NCI-H526 (cell line): ENCODE measurements around the gene CBFA2T2.
"Not testable (repeated sequence)": the region's sequence is repeated elsewhere in the genome, so short reads cannot be mapped to it uniquely, and the experiment has no call there.

Source experiments
- DNase-seq, 2 experiments: peaks; one replicate each; lab custom pipeline; 2025; lab: John Stamatoyannopoulos, UW

Gene CBFA2T2

DNA sequence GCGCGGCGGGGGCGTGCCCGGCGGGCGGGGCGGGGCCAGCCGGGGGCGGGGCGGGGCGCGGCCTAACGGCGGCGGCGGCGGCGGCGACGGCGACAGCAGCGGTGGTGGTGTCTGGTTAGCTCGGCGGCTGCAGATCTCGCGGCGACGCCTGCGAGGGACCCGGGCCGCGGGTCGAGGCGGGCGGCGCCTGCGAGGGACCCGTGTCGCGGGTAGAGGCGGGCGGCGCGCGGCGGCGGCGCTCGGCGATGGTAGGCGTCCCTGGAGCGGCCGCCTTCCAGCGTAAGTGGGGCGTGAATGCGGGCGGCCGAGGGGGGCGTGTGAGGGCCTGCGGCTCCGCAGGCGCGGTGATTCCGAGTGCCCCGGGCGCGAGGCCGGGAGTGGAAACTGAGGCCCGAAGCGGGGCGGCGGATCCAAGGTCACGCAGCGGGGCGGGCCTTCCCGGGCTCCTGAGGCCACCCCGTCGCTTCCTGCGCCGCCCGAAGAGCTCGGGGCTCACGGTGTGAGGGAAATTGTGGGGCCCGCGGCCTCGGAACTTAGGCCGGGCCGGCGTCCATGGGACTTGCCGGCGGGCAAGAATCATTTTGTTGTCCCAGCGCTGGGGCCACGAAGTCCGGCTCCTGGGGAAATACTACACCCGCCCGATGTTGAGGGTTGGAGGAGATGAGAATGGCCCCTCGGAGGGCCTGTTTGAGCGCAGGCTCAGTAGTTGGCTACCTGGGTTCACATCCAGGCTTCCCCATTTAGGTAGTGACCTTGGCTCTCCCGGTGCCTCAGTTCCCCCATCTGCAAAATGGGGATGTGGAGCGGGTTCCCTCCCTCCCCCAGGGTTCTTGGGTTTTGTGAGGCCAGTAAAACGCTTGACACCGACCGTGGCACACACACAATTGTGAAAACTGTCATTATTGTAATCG lies at the start of gene CBFA2T2:
Gene CBFA2T2 (plus strand): TSS at position 74 of the 911 bp plus-strand sequence. CDS start 172 bp downstream, at position 246.
- DNase-seq = peak in 1 of 2 experiments; percentile 52

DNA sequence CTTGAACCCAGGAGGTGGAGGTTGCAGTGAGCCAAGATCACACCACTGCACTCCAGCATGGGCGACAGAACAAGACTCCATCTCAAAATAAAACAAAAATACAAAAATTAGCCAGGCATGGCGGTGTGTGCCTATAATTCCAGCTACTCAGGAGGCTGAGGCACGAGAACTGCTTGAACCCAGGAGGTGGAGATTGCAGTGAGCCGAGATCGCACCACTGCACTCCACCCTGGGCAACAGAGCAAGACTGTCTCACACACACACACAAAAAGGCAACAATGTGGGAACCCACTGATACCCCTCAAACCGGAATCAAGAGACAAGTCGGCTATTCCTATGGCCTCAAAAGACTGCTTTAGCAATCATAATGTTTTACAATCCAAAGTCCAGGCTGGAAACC lies 49.3 kb upstream of the CBFA2T2 start:
- DNase-seq = not testable (repeated sequence)

DNA sequence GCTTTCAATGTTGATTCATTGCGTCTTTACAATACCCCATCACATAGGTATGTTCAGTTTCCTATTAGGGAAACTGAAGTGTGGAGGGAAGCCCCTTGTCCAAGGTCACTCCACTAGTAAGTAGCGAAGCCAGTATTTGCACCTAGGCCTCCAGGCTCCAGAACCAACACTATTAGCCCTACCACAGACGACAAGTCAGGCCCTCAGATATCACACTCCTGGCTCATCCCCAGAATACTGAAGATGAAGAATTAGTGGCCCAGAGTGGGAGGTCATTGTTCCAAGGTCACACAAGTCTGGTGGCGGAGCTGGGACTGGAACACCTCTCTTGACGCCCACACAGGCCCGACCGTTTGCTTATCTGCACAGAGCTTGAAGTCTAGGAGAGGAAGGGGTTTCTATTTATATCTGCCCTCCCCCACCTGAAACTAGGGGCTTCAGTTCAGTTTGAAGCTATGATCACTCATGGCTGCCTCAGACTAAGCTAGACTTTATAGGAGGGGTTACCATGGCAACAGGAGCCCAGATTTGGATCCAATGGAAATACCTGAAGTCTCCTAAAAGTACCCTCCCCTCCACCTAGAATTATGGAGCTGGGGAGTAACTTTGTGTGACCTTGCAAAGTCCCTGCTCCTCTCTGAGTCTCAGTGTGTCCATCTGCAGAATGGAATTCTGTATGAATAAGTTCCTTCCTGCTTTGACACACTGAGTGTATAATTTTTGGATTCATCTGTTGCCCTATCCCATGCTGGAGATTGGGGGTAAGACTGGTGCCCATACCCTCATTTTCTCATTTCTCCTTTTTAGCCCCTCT lies 48.5 kb upstream of the CBFA2T2 start:
- DNase-seq = no peak

DNA sequence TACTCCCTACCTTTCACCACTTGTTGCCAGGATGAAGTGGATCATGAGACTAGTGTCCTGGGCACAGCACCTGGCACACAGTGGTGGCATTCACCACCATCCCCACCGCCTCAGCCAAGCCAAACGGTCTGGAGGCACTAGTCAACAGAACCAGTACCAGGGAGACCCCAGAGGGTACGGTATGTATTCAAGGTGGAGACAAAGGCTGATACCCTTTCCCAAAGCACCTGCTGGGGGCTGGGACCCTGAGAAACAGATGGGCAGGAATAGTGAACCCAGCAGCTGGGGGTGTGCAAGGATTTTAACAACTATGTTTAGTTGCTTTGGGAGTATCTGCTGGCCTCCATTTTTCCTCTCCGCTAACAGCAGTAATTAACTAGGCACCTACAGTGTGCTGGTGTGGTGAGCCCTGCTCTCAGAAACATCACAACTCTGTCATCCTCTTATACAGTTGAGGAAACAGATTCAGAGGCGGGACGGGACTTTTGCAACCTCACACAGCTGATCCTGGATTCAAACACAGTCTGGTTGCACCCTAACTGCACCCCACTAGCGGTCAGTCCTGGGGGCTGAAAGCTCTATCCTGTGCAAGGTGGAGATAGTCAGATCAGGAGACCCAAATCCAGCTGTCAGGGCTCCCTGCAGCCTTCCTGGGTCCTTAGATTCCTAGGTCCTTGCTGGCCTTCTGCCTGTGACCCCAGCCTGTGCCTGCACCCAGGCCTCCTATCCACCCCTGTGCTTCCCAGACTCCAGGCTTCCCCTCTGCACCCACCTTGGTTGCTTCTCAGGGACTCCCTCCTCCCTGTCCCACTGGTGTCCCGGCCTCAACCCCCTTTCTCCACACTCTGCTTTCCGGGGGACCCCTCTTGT lies 47.5 kb upstream of the CBFA2T2 start:
- DNase-seq = no peak

DNA sequence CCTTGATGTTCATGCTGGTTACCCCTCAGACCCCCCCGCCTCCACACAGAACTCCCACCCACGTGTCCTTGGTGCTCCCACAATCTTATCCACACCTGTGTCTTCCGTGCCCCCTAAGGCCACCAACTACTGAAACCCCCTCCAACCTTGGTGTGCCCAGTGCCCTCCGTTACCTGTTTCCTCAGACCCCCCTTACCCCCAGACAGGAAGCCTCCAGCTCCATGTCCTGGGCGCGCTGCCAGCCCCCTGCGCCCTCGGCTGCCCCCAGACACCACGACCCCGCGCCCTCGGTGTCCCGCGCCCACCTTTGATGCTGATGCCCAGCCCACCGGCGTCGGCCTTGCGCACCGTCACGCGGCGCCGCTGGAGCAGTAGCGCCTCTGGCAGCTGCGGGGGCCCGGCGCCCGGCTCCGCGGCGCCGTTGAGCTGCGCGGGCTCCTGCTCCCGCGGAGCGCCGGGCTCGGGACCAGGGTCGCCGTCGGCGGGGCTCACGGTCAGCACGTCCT lies 46.8 kb upstream of the CBFA2T2 start:
- no peak for DNase-seq

DNA sequence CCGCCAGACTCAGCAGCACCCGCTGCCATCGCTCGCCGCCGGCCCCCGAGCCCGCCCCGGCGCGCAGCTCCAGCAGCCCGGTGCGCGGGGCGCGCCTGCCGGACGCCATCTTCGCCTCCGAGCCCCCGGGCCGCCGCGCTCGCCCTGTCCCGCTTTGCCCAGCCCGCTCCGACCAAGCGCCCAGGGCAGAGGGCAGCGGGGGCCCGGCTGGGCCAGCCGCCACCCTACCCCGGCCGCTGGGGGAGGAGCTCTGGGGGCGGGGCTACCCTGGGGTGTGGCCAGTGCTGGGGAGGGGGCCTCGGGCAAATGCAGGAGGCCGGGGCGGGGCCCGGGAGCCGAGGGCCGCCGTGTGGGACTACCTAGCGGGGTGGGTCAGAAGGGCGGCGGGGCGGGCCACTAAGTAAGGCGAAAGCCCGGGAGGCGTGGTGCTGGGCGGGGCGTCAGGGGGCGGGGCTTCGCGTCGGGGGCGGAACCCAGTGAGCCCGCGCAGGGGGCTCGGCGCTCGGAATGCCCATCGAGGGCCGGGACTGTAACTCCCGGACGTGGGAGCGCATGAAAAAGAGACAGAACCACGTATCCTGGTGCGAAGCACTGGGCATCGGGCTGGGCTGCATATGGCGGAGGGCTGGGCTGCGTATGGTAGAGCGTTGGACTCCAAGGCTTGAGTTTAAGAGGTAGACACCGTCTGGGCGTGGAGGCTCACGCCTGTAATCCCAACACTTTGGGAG lies 46.2 kb upstream of the CBFA2T2 start, which contains the start of gene SNTA1:
Gene SNTA1 (minus strand): TSS at position 252 of the 728 bp plus-strand sequence. CDS start 143 bp downstream, at position 109.
- DNase-seq = peak; percentile 68 to 95

DNA sequence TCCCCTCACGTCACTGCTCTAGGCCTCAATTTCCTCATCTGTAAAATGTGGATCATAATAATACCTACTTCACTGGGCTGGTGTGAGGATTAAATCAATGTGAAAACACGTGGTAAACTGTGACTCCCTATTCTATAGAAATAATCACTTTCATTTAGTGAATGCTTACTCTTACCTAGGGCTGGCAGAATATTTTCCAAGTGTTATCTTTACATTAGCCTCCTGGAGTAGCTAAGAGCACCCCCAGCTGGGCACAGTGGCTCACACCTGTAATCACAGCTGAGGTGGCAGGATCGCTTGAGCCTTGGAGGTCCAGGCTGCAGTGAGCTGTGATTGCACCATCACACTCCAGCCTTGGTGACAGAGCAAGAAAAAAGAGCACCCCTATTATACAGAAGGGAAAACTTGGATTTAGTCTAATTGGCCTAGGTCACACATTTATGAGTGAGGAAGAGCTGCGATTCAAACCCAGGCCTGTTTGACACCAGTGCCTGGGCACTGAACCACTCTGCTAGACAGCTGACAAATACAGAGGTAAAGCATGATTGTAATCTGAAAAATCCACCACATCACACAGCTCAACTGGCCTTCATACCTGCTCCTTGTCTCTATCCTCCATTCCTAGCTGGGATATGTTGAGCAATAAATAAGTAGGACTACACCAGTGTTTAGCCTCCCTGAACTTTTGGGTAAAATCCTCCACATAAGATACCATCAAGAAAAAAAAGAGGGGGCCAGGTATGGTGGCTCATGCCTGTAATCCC lies 44.9 kb upstream of the CBFA2T2 start:
- peak; percentile 21 to 35 for DNase-seq

DNA sequence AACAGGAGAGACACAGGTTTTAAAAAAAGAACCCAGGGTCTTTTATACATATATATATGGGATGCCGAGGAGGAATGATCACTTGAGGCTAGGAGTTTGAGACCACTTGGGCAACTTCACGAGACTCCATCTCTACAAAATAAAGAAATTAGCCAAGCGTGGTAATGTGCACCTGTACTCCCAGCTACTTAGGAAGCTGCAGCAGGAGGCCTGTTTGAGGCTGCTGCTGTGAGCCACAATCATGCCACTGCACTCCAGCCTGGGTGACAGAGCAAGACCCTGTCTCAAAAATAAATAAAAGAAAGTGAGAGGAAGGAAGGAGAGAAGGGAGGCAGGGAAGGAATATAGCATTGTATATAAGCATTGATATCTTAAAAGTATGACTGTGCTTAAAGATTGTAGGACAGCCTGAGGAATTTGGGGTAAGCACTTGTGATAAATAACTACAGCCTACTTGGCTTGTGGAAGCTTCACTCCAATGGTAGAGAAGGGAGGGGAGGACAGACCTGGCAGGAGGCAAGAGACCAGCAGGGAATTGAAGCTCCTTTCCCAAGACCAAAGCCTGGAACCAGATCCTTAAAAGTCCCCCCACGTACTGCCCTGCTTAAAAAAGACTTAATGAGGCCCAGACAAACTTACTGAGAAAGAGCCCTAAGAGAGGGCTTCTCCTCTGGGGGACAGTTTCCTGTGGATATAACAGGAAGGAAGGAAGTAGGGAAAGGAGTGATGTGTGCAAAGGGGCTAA lies 43.8 kb upstream of the CBFA2T2 start:
- DNase-seq = no peak

DNA sequence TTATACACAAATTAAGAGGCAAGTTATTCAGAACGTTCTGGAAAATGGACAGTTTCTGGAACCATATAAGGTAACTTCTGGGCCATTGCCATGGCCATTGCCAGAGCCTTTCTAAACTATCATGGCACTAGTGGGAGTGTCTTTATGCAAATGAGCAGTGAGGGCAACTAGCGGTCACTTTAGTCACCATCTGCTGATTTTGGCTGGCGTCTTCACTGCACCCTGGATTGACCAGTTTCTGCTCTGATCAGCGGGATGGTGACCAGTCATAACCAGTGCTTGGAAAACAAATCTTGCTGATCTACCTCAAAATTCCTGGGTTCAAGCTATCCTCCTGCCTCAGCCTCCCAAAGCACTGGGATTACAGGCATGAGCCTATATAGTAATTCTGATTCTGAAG lies 39.0 kb upstream of the CBFA2T2 start:
- no peak for DNase-seq

DNA sequence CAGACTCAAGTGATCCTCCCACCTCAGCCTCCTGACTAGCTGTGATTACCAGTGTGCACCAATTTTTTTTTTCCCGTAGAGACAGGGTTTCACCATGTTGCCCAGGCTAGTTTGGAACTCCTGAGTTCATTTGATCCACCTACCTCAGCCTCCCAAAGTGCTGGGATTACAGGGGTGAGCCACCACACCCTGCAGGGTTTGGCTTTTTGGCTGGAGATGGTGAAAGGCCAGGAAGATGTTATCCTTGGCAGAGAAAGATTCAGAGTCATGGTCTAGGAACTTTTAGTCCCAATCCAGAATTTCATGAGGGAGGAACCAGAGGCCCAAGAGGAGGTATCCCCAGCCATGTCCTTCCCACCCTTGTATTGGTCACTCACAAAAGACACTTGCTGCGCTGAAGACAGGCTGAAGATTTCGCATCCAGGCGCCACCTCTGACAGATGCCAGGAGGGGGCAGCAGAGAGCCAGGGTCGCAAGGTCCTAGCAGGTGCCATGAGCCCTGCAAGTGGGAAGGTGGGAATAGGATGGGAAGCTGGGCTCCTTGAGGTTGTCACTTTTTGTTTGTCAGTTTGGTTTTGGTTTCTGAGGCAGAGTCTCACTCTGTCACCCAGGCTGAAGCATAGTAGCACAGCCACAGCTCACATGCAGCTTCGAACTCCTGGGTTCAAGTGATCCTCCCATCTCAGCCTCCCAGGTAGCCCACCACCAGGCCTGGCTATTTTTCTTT lies 32.8 kb upstream of the CBFA2T2 start:
- peak; percentile 76 to 92 for DNase-seq

DNA sequence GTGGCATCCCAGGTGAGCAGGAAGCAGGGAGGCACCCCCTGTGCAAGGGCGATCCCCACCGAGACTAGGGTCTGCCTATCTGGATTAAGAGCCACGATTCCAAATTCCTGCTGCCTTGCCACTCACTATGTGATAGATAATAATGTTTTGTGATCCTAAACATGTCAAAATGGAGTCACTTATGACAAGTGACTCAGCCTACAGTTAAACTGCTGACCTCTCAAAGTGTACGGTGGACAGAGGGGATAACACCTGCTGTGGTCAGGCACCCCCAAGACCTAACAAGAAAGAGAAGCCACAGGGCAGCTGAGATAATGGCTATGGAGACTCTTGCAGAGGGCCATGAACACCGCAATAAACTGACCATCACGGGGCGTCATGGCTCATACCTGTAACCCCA lies 30.3 kb upstream of the CBFA2T2 start:
- no peak for DNase-seq

DNA sequence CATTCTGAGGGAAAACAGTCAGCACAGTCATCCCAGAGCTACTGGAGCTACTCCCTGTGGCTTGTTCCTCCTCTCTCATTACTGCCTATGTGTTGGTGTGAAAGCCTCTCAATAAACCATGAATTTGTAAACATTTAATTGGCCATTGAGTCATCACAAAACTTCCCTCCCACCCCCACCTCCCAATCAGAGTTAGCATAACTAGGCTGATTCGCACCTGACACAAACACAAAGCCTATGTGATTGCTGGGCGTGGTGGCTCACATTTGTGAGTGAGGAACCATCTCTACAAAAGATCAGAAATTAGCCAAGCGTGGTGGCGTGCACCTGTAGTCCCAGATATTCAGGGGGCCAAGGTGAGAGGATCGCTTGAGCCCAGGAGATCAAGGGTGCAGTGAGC lies 29.2 kb upstream of the CBFA2T2 start:
- no peak for DNase-seq

DNA sequence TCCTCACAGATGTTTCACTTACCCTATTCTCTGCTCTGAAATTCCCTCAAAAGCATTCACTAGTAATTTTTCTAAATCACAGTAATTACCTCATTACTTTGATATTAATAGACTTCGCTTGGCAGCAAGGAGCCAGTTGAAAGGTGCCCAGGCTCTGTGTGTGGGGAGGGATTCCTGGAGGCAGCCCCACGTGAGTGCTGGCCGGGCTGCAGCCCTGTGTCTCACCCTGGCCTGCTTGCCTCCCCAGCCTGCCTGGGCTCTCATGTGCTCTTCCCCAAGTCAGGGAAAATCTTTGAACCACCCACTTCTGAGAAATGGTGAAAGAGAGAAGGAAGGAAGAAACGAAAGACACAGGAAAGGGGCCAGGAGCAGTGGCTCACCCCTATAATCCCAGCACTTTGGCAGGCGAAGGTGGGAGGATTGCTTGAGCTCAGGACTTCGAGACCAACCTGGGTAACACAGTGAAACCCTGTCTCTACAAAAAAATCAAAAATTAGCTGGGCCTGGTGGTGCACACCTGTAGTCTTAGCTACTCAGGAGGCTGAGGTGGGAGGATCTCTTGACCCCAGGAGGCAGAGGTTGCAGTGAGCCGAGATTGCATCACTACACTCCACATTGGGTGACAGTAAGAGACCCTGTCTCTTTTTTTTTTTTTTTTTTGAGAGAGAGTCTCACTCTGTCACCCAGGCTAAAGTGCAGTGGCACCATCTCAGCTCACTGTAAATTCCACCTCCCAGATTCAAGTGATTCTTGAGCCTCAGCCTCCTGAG lies 26.4 kb upstream of the CBFA2T2 start:
- DNase-seq = no peak

DNA sequence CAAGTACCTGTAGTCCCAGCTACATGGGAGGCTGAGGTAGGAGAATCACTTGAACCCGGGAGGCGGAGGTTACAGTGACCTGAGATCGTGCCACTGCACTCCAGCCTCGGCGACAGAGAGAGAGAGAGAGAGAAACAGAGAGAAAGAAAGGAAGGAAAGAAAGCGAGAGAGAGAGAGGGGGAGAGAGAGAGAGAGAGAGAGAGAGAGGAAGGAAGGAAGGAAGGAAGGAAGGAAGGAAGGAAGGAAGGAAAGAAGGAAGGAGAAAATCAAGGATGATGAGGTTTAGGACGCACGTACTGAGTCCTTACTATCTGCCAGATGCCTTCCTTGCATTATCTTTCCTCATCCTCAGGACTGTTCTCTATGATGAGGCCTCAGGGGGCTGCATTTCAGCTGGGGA lies 25.1 kb upstream of the CBFA2T2 start:
- not testable (repeated sequence) for DNase-seq

DNA sequence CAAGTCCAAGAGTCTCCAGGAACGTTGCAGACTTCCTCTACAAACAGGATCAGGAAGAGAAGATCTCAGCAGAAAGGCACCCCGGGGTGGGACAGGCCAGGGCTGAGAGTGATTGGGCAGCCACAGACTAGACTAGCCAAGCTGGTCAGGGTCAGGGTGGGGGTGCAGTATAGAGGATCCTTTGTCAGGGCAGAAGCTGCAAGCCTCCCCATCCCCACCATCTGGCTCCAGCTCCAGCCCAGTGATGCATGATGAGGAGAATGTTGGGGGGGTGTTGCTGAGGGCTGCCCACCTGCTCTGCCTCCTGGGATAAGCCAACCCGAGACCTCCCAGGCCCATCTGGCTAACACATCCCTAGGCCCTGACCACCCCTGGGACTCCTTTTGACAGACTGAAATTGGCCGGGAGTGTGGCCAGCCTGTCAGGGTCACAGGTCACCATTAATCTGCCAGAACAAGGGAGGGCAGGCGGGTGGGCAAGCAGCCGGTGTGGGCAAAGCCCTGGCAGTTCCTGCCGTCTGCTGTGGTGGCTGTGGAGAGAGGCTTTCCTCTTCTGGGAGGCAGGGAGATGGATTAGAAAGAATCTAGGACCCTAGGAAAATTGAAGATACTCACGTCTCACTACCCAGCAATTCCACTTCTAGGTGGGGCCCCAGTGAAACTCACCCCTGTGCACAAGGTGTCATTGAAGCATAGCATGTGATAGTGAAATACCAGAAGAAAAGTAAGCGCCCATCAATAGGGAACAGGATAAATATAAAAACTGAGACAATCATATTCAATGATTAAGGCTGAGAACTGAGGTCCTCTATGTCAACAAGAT lies 24.2 kb upstream of the CBFA2T2 start:
- peak; percentile 48 to 80 for DNase-seq

DNA sequence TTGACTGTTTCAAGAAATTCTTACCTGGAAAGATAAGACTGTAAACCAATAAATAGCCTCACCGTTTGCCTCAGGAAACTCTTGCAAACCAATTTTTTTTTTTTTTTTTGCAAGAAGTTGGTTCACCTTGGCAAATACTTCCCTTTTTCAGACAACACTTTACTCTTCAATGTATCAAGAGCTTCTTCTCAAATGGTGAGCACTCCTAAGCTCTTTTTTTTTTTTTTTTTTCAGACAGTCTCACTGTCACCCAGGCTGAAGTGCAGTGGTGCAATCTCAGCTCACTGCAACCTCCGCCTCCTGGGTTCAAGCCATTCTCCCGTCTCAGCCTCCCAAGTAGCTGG lies 23.6 kb upstream of the CBFA2T2 start:
- DNase-seq = no peak

DNA sequence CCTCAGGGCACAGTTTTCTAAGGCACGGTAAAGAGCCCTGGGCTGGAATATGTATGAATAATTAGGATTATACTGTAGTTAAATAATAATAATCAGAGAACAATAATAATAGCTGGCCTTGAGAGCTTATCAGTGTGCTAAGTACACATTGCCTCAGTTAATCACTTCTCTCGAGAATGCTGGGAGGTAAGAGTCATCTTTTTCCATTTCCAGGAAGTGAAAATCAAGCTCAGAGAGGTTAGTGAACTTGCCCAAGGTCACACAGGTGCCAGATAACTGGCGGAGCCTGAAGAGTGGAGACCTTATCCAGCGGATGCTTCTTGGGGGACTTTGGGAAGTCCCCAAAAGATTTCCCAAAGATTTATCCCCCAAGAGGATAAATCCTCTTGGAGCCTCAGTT lies 19.4 kb upstream of the CBFA2T2 start:
- no peak for DNase-seq
